HG02973 (cell line): Measurements from ENCODE around the gene TTLL7.
"Not testable (repeated sequence)": the region's sequence is repeated elsewhere in the genome, so short reads cannot be mapped to it uniquely, and the experiment has no call there.

Experiments used
- ATAC-seq: cut with Tn5 transposase; IDR thresholded peaks from one replicate; pipeline ENCODE4 v1.9.1; 2021; ENCODE audit warnings: moderate library complexity; ENCODE audit not compliant: unreplicated experiment

TTLL7 gene

DNA sequence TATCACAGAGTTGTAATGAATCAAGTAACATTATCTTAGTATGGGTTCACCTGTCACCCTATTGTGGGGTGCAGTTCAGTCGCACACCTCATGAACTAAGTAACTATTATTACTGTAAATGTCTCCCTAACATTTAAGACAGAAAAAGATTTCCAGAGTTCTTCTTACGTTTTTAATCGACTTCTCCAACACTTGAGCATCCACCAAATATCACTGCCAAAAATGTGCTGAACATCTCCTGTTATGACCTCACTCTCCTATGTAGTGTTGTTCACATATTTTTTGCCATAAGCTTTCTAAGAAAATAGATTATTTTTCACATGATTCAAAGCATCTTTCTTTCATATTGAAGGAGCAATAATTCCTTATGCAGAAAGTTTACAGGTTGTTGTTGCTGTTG lies 1.3 kb downstream of the TTLL7 start:
- no peak for ATAC-seq

DNA sequence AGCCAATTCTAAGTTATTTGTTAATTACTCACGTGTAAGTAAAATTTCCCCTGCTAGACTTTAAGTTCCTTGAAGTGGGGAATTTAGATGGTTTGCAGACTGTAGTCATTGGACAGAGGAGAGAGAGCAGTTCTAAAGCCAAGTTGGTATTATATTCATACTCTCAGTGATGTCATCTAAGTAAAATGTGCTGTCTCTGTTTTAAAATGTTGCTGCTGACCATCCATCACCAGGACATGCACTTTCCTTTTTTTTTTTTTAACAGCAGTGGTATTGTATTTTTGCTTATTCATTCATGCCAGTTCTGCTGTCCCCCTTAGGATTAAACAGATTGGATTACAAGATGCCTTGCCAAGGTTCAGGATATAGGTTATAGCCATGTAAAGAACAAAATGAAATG lies 2.3 kb downstream of the TTLL7 start:
- no peak for ATAC-seq

DNA sequence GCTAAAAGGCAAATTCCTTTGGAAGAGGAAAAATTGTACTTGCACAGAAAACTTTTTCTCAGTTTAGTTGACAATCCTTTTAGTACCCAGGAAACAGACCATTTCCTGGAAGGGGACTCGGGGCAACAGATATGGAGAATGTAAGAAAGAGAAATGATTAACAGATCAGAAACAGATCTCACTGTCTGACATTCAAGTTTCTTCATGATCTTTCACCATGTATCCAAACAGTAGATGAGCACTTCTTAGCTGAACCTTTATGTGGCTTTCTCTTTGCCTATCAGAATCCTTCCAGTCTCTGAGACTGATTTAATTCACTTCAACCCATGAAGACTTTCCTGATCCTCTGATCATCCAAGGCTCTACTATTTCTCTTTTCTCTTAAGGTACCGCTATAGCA lies 2.7 kb downstream of the TTLL7 start:
- no peak for ATAC-seq

DNA sequence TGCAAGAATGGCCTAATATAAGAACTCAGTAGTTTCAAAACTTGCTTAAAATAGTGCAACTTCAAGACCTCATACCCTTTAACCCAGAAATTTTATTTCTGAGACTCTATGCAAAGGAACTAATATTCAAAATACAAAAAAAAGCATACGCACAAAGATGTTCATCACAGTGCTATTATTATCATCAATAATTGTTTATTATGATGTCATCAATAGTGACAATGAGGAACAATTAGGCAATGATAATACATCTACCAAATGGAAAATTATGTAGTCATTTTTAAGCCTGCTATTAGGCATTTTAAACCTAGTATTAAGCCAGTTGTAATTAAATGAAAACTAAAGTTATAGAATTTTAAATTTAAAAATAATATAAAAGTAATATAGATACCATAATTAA lies 3.3 kb downstream of the TTLL7 start:
- ATAC-seq = no peak

DNA sequence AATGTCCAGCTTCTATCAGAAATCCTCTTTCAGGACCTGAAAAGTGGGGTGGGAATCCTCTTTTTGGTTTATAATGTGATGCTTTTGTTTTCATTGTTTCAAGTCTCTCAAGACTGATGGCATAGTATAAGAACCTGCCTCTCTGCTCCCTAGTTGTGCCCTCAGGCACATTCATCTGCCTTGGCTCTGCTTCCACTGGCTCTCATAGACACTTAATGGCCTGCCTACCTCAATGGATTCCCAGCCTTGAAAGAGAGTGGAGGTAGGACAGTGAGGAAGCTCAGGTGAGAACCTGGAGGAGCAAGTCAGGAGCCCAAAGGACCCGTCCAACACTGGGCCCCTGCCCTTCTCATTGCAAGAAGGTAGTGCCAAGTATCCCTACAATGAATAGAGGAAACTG lies 4.8 kb downstream of the TTLL7 start:
- no peak for ATAC-seq

DNA sequence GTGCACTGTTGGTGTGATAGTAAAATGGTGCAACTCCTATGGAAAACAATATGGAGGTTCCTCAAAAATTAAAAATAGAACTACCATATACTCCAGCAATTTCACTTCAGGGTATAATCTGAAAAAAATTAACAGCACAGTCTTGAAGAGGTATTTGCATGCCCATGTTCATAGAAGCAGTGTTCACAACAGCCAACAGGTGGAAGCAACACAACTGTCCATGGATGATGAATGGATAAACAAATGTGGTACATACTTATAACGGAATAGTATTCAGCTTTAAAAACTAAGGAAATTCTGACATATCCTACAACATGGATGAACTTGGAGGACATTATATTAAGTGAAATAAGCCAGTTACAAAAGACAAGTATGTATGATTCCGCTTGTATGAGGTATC lies 8.2 kb downstream of the TTLL7 start:
- no peak for ATAC-seq

DNA sequence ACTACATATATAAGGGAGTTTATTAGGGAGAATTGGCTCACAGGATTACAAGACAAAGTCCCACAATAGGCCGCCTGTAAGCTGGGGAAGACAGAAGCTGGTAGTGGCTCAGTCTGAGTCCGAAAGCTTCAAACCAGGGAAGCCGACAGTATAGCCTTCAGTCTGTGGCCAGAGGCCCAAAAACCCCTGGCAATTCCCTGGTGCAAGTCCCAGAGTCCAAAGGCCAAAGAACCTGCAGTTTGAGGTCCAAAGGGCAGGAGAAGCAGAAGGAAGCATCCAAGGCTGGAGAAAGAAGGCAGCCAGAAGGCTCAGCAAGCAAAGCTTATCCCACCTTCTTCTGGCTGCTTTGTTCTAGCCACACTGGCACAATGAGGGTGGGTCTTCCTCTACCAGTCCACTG lies 13.9 kb downstream of the TTLL7 start:
- ATAC-seq = no peak

DNA sequence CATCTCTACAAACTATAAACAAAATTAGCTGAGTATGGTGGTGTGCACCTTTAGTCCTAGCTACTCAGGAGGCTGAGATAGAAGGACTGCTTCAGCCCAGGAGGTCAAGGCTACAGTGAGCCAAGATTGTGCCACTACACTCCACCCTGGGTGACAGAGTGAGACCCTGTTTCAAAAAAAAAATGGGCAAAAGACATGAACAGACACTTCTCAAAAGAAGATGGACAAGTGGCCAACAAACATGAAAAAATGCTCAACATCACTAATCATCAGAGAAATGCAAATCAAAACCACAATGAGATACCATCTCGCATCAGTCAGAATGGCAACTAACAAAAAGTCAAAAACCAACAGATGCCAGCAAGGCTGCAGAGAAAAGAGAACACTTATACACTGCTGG lies 15.0 kb downstream of the TTLL7 start:
- not testable (repeated sequence) for ATAC-seq

DNA sequence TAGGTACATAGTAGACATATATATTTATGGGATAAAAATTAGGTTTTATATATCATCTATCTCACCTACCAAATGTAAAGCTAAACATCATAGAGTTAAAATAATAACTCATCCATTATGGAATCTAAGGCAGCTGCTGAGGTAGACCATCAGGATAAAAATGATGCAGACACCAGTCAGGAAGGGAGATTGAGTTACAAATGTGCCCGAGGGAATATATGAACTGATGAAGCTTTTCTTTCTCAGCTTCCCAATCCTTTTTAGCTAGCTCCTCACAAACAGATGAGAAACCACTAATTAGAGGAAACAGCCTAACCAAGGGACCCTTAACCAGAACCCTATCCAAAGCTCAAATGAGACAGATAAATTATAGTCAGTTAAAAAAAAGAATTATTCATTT lies 20.9 kb downstream of the TTLL7 start:
- ATAC-seq = no peak

DNA sequence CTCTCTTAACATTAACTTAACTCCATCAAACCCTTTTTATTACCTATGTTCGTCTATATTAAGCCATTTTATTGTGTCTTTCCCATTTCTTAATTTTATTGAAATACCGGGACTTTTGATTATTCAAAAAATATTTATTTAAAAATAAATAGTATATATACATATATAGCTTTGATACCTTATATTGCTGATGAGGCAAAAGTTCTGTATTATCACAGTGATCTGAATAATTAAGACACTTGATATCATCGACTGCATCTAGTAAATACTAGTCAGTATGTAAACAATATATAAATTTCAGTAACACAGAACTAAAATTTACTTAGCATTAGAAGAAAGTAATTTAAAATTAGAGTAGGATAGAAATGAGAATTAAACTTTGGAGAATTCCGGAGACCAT lies 22.0 kb downstream of the TTLL7 start:
- no peak for ATAC-seq

DNA sequence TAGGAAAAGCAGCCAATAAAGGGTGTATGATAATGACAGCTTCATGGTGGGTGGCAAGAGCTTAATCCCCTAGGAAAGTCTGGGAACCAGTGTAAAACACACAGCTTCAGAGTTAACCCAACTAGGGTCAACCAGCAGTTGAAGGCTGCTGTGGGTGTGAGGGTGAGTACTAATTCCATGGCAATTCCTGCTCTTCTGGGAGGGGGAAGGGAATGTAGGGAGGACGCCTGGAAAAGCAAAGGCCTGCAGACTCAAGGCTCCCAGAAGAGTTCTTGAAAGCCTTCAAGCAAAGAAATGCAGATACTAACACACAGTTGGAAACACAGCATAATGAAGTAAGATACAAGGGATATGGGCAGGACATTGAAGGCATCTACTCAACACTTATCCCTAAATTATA lies 28.1 kb downstream of the TTLL7 start:
- no peak for ATAC-seq

DNA sequence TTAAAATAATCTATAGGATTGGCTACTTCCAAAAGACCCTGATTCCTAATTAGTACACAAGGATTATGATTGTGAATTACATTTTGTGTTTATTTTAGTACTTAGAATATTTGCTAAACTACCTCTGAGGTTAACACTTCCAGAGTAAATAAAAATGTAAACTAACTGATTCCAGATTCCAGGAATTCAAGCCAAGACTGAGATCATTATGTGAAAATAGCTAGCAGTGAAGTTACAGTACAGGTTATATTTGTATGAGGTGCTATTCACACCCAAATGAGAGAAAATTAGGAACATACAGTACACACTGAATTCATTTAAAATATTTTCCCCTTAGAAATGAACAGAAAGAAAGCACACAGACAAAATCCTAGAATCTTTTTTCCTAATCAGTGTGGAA lies 28.8 kb downstream of the TTLL7 start:
- ATAC-seq = no peak

DNA sequence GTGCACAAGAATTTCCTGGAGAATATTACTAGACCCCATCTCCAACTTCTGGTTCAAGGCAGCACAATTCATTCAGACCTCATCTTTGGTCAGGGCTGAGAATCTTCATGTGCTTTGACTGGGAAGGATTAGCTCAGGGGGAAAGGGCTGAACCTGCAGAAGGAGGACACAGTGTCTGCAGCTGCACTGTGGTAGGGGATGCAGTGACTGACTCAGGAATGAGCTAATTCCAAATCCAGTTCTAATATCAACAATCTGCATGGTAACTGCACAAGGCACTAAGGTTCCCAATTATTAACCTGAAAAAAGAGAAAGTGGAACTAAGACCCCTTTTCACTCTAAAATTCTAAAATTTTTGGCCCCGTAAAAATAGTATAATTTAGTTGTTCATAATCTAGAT lies 31.6 kb downstream of the TTLL7 start:
- ATAC-seq = no peak

DNA sequence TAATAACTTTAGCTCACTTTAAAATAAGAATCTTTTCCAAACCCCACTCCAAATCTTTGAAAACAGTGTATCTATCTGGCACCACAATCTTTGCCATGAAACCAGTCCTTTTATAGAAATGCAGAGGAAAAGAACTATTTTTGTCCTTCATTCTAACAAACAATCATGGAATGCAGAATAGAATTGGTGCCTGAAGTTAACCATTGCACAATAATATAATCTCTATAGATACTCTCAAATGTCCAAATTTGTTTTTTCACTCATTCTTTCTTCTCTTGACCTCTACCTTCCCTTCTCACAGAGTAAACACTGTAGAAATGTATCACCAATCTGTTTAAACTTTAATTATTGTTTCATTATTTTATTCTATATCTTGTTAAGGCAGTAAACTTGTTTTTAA lies 34.8 kb downstream of the TTLL7 start:
- no peak for ATAC-seq

DNA sequence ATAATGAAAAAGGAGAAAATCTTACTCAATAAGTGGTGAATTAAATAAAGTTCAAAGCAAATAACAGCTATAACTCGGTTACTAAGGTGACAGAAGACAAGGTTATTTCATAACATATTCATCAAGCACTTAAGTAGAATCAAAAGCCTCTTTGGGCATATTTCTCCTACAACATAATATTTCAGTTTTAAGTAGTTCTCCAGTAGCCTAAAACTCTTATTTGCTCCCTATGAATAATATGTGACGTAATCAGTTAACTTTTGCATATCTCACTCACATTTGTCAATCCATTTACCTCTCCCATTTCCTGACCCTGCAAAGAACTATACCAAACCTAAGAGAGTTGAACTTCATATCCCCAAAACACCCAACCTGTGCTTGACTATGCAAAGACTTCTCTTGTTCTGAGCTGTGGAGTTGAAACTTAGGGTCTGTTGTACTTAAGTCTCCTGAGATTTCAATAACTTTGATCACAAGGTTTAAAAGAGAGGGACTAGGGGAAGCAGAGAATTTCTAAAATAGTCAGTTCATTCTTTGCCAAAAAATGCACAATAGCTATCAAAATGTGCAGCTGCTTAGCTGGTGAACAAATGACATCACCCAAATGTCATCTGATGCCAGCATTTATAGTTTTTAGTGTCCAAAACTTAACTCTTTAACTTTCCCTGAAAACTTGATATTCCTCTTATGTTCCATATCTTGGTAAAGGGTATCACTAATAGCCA lies 37.2 kb downstream of the TTLL7 start:
- no peak for ATAC-seq

DNA sequence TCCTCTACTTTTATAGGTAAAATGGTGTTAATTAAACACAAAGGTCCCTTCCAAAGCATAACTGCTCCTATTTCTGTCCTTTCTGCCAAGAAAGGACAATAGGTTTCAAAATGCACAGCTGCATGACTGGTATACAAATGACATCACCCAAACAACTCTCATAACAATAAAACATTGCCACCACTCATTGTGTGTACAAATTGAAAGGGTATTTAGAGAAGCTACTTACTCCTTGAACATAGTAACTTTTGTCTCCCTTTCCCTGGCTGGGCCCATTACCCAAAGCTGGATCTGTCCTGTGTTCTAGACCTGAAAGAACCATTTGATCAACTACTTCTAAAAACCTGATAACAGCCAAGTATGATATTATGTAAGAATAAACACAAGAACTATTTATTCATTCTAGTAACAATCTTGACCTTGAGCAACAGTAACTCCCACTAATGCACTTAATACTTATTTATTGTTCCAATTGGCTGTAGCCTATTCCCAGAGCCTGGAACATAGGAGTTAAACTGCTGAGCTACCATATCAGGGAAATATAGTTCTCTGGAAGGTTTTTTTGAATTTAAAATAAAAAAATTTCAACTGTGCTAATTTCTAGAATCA lies 38.2 kb downstream of the TTLL7 start:
- ATAC-seq = no peak

DNA sequence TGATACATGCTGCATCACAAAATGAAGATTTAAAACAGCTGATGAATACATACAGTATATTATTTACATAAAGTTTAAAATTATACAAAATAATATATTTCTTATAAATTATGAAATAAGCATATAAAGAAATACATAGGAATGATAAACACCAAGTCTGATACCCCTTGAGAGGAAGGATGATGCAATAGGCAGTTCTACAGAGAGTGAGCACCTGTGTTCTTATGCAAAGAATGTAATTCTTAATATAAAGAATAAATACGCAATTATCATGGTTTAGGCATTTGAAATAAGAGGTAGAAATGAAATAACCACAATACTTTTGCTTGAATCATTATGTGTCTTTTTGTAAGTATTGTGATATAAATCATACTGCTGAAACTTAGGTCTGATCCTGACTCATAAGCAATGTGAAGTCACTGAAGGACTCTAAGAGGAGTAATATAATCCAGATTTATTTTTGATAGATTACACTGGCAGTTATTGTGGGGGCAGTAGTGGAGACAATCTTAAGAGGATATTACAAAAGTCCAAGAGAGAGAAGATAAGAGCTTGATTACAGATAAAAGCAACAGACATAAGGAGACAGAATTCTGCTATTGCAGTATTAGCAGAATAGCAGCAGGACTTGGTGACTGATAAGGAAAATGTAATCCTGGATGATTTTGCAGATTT lies 39.0 kb downstream of the TTLL7 start:
- no peak for ATAC-seq

DNA sequence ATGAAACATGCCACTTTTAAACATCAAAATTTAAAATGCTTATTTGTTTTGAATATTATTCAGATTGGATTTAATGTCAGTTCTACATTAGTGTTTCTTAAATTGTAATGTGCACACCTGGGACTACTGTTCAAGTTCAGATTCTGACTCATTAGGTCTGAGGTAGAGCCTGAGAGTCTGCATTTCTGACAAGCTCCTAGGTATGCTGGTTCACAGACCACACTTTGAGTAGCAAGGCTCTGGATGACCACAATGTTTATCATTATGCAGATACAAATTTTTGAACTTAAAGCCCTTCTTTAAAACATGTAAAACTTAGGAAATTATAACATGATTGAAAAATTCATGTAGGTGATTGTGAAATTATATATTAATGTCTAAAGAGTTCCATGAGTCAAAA lies 40.2 kb downstream of the TTLL7 start:
- ATAC-seq = no peak

DNA sequence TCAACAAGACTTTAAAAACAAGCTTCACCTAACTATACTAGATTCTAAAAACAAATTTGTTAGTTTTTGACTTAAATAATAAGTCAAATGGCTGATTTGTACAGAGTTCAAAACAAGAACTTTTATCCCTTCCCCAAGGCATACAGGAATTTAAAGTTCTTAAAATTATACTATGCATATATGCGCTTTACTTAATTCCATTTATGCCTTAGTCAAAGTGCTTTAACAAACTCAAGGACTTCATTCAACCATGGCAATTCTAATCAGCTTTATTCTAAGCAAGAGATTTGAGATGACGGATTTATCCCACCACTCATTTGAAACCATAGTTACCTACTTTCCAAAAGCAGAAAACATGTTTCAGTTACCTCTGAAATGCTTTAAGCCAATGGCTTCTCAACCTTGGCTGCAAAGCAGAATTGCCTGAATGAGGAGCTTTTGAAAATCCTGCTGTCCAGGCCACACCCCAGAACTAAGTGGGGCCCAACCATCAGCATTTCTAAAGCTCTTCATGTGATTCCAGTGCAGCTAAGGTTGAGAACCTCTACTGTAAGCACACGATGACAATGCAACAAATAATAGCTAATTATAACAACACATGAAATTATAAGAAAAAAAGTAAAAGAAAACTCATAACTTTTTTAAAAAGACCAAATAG lies 44.6 kb downstream of the TTLL7 start:
- no peak for ATAC-seq

DNA sequence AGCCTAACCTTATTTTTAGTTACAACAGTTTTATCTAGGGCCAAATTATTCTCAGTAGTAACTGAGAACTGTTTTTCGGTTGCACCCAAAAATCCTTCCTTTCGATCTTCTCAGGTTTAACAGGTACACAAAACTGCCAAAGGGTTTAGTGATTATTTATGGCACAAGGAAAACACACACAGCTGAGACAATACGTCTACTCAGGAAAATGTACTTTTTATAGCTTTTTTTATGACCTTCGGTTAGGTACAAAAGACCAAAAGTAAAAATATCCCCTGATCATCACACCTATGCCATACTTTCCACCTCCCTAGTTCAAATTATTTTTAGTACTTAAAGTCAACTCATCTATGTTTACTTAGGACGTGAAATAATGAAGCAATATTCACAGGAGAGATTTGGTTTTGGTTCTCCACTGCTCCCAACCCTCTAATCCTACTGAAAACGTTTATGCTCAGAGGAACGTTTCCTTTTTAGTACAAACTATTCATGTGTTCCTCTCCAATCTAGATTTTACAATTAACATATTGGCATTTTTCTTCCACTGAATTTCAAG lies 48.7 kb downstream of the TTLL7 start:
- ATAC-seq = no peak

DNA sequence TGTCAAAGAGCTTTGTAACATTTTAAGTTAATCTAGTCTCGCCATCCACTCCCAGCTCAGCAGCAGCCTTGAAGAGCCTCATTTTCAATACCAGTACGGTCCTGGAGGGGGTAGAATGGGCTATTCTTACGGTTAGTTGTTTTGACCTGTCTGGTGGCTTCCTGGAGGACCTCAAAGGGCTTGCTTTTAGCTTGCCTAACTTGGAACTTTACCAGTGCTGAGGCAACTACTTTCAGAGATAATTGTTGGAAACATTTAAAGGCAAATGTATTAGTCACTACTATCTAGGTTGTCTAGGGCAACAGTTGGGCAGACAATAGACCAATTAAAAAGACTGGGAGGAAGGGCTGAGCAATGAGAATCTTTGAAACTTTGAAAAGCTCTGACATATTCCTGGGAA lies 56.0 kb downstream of the TTLL7 start:
- ATAC-seq = no peak

DNA sequence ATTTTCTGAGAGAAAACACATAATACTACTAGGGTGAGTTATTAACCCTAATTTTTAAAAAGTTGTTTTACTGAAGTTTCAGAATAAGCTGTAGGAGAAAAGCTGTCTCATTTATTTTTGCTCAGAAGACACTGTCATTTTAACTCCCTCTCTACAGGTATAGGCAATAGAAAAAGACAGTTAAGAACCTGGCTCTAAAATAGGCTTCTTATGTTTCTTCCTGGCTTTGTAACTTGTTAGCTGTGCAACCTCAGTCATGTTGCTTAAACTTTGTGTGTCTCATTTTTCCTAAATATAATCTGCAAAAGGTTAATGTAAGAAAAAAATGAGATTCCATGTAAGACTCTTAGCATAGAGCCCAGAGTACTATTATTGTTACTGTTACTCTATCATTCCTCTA lies 64.4 kb downstream of the TTLL7 start:
- no peak for ATAC-seq
